Endodermal cell (in vitro differentiated cells): ENCODE results near the gene SAV1. TPM values are rescaled to one million over a fixed set of nuclear protein-coding genes. Genes with fewer than 3 reads are reported as not detected.

Source experiments
- DNase-seq: peaks from one replicate; pipeline ENCODE4 v3.0.0-alpha.2; 2017
- H3K27ac ChIP-seq: 2 replicates; pipeline ENCODE4 v1.5.1; 2013; ENCODE audit warnings: mild to moderate bottlenecking, low read depth, low read length, moderate library complexity
- H3K27me3 ChIP-seq: 2 replicates; pipeline ENCODE4 v1.6.1; 2013; ENCODE audit warnings: mild to moderate bottlenecking, low read length, moderate library complexity; ENCODE audit not compliant: insufficient read depth, control insufficient read depth, poor library complexity, severe bottlenecking
- H3K36me3 ChIP-seq: 2 replicates; pipeline ENCODE4 v1.7.0; 2013; ENCODE audit warnings: mild to moderate bottlenecking, low read length, moderate library complexity; ENCODE audit not compliant: control insufficient read depth, insufficient read depth
- H3K4me1 ChIP-seq: one replicate; pipeline ENCODE4 v1.7.0; 2013; ENCODE audit warnings: low read length; ENCODE audit not compliant: control insufficient read depth, insufficient read depth
- H3K4me3 ChIP-seq: 2 replicates; pipeline ENCODE4 v1.5.1; 2013; ENCODE audit warnings: mild to moderate bottlenecking, low read length, moderate library complexity
- H3K9ac ChIP-seq: 2 replicates; pipeline ENCODE4 v1.6.1; 2013; ENCODE audit warnings: mild to moderate bottlenecking, low read length, moderate library complexity; ENCODE audit not compliant: poor library complexity, severe bottlenecking; ENCODE audit errors: extremely low read depth
- H3K9me3 ChIP-seq: 2 replicates; pipeline ENCODE4 v1.6.1; 2013; ENCODE audit warnings: mild to moderate bottlenecking, low read length, moderate library complexity; ENCODE audit not compliant: control insufficient read depth
- H3K27ac Mint-ChIP-seq: 2 replicates; pipeline ENCODE4 v1.8.0; 2020; ENCODE audit warnings: mixed read lengths
- H3K27me3 Mint-ChIP-seq: 2 replicates; pipeline ENCODE4 v1.8.0; 2021; ENCODE audit warnings: mild to moderate bottlenecking, mixed read lengths; ENCODE audit not compliant: insufficient read depth
- H3K36me3 Mint-ChIP-seq: 2 replicates; pipeline ENCODE4 v1.8.0; 2020; ENCODE audit warnings: low read depth, mixed read lengths
- H3K4me1 Mint-ChIP-seq: 2 replicates; pipeline ENCODE4 v1.8.0; 2020; ENCODE audit warnings: mixed read lengths
- H3K4me3 Mint-ChIP-seq: 2 replicates; pipeline ENCODE4 v1.8.0; 2020; ENCODE audit warnings: mild to moderate bottlenecking, moderate library complexity, mixed read lengths
- H3K9me3 Mint-ChIP-seq: 2 replicates; pipeline ENCODE4 v1.8.0; 2020; ENCODE audit warnings: mild to moderate bottlenecking, mixed read lengths
- WGBS, 2 experiments: methylation state at CpG; one replicate each; pipeline versions ENCODE4 v1.1.5 to v1.1.7; 2013; ENCODE audit warnings: missing lambda C conversion rate in 2 of 2, mixed read lengths in 1 of 2; ENCODE audit not compliant: insufficient coverage in 1 of 2, insufficient read length in 1 of 2; 5-methylcytosine and 5-hydroxymethylcytosine counted together
- total RNA-seq, 2 donors: library from RNA; stranded (reverse); fragmentation: NEBNext Ultra II Directional in 1 of 2; extraction: Animal tissue kit (Norgen Biotek cat#: 25700) in 1 of 2; gene quantifications; 2 replicates in 1 of 2; 3 replicates in 1 of 2; pipeline ENCODE4 v1.2.1, GENCODE V29; 2021
- TF ChIP-seq, protein P1 (sequence below): fragments of 200-600 bp; sonication (generic); conservative IDR thresholded peaks from 2 replicates; pipeline ENCODE4 v1.5.0; 2021; ENCODE audit warnings: antibody characterized with exemption, mild to moderate bottlenecking

SAV1 gene
- total RNA-seq, 2 donors from 2014 or later = 42.1 to 44.0 TPM

DNA sequence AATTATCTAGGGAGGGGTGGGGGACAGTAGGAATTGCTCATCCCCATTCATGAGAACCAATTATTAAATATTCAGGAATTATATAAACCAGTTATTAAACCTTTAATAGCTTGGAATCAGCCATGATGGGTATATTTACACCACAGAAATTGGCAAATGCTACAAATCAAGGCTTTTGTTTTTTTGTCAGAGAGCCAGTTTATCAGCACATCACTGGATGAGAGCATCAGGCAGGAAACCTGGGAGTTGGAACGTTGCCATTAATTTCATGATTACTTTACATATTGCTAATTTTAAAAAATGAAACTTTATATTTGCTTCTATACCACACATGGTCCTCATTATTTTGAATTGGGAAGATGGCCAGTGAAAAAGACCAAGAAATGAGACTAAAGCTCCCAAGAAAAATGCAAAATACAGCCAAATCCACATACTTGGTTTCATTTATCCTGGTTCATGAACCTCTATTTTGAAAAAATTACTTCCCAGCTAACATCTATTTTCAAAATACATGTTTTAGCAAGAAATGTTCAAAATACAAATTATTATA is 59.7 kb downstream of the SAV1 start:
- no peaks in the 10 kb centered on the region for H3K36me3 ChIP-seq
- no peak overlapping the region for H3K27ac ChIP-seq
- no peaks in the 10 kb centered on the region for H3K9me3 Mint-ChIP-seq
- no peak overlapping the region for H3K9ac ChIP-seq
- no peaks in the 10 kb centered on the region for H3K9me3 ChIP-seq
- TF ChIP-seq, protein P1, sequence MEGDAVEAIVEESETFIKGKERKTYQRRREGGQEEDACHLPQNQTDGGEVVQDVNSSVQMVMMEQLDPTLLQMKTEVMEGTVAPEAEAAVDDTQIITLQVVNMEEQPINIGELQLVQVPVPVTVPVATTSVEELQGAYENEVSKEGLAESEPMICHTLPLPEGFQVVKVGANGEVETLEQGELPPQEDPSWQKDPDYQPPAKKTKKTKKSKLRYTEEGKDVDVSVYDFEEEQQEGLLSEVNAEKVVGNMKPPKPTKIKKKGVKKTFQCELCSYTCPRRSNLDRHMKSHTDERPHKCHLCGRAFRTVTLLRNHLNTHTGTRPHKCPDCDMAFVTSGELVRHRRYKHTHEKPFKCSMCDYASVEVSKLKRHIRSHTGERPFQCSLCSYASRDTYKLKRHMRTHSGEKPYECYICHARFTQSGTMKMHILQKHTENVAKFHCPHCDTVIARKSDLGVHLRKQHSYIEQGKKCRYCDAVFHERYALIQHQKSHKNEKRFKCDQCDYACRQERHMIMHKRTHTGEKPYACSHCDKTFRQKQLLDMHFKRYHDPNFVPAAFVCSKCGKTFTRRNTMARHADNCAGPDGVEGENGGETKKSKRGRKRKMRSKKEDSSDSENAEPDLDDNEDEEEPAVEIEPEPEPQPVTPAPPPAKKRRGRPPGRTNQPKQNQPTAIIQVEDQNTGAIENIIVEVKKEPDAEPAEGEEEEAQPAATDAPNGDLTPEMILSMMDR = no peak
- no peaks in the 10 kb centered on the region for H3K4me1 ChIP-seq
- no peak overlapping the region for H3K4me3 ChIP-seq
- H3K4me3 Mint-ChIP-seq = no peak overlapping the region
- no peaks in the 10 kb centered on the region for H3K27me3 Mint-ChIP-seq
- no peaks in the 10 kb centered on the region for H3K4me1 Mint-ChIP-seq
- no peak for DNase-seq
- no peak overlapping the region for H3K27ac Mint-ChIP-seq
- 100% methylated on average over 1 of the region's 1 CpG; no CpG with 5 or more reads in 1 of the 2 experiments for WGBS, 2 experiments
- H3K36me3 Mint-ChIP-seq = no peaks in the 10 kb centered on the region
- H3K27me3 ChIP-seq = no peaks in the 10 kb centered on the region

DNA sequence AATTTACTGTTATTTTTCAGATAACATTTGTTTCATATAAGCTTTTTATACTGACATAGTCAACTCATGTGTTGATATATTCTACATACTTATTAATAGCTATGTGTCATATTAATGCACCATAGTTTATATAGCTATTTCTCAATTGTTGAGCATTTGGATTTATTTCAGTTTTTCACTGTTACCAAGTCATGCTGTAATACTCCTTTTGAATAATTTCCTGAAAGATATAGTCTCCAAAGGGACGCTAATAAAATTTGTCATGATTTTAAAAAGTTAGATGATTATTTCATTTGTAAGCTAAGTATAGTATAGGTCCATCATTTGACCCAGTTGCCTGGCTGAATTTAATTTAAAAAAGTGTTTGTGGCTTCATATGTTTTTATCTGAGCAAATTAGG is 60.3 kb downstream of the SAV1 start:
- Histone ChIP-seq H3K27ac (no peak overlapping the region), H3K9me3 (no peaks in the 10 kb centered on the region), H3K27me3 (no peaks in the 10 kb centered on the region), H3K36me3 (no peaks in the 10 kb centered on the region), H3K9ac (no peak overlapping the region), H3K4me1 (no peaks in the 10 kb centered on the region), H3K4me3 (no peak overlapping the region)
- DNase-seq = no peak
- WGBS, 2 experiments = 95 to 100% methylated on average over 1 of the region's 1 CpG
- no peaks in the 10 kb centered on the region for H3K4me1 Mint-ChIP-seq
- H3K27ac Mint-ChIP-seq = no peak overlapping the region
- H3K9me3 Mint-ChIP-seq = no peaks in the 10 kb centered on the region
- no peaks in the 10 kb centered on the region for H3K36me3 Mint-ChIP-seq
- no peak overlapping the region for H3K4me3 Mint-ChIP-seq
- no peaks in the 10 kb centered on the region for H3K27me3 Mint-ChIP-seq
- TF ChIP-seq, protein P1 = no peak

DNA sequence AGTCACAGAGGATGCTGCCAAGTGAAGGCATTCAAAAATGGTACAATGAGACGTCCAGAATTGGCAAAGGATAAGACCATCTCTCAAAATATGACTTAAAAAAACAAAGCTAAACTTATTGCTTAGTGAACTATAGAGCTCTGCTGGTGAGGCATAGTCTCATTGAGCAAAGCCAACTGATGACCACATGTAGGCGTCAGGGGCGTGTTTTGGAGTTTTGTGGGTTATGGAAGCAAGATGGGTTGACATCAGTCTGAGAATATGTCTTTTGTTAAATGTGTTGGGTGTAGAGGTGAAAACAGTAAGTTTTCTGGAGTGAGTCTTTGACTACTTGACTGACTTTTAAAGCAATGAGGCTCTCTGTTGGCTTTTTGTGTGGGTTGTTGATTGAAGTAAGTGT is 60.9 kb downstream of the SAV1 start:
- Histone ChIP-seq H3K36me3 (no peaks in the 10 kb centered on the region), H3K27me3 (no peaks in the 10 kb centered on the region), H3K4me1 (no peaks in the 10 kb centered on the region), H3K4me3 (no peak overlapping the region), H3K9ac (no peak overlapping the region), H3K27ac (no peak overlapping the region), H3K9me3 (no peaks in the 10 kb centered on the region)
- H3K4me3 Mint-ChIP-seq = no peak overlapping the region
- WGBS, 2 experiments = 82 to 94% methylated on average over 3 of the region's 3 CpGs
- no peak overlapping the region for H3K27ac Mint-ChIP-seq
- H3K9me3 Mint-ChIP-seq = no peaks in the 10 kb centered on the region
- DNase-seq = no peak
- TF ChIP-seq, protein P1 = no peak
- no peaks in the 10 kb centered on the region for H3K4me1 Mint-ChIP-seq
- no peaks in the 10 kb centered on the region for H3K27me3 Mint-ChIP-seq
- no peaks in the 10 kb centered on the region for H3K36me3 Mint-ChIP-seq
